ENCODE measurements around the gene IMPDH1.

GRCh38 chr7:128431754-128432153 is 22.0 kb upstream of the IMPDH1 start:
- TF ChIP-seq CTCF (IDR thresholded peaks at IDR 0.05) = no peak
- TF ChIP-seq POLR2A (IDR thresholded peaks at IDR 0.05) = no peak
